Measurements from ENCODE around the gene LRCOL1. TPM values are rescaled to one million over a fixed set of nuclear protein-coding genes. Genes with fewer than 3 reads are reported as not detected.
A peak's percentile ranks its signal among the peaks of the same experiment; 100 is the strongest.

The LRCOL1 gene
- total and polyA plus RNA-seq, 2 of the 8 experiments (the other 6 are each of a cell fraction or from before 2014, with no cell fraction given), result not detected

DNA sequence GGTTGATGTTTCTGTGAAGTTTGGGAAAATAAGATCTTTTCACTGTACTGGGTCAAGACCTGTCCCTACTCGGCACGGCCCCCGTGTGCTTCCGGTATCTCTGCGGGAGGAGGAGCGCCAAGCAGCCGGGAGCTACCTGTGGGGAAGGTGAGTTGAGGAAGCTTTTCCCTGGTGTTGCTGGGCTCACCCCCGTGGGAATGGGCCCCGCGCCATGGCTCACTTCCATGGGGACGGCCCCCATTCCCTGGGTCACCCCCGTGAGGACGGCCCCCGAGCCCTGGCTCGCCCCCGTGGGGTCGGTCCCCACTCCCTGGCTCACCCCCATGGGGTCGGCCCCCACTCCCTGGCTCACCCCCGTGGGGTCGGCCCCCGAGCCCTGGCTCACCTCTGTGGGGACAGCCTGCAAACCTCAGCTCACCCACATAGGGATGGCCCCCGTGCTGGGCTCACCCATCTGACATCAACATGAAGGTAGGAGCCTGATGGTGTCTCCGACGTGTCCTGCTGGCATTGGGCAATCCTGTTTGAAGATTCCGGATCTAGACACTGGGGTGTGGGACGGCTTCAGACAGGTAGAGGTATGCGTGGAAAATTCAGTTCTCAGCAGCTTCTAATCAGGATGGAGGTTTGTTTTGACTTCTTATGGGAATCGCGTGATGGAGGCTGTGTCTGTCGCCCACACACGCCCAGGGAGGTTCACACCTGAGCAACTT, 9.1 kb downstream of the LRCOL1 start:
- H2AK5ac ChIP-seq (ENCODE audit: low read depth, low read length), result no peak overlapping the region
- H2BK12ac ChIP-seq (ENCODE audit: low read depth, low read length), result 0 out of 2 replicates have a peak overlapping the region, but pooled peaks have one; percentile 27
- peak overlapping the region; percentile 25; the same call in 1 of the 2 replicates for H4K8ac ChIP-seq (ENCODE audit: extremely low read depth, insufficient read depth, low read length)
- no peak overlapping the region for H2BK5ac ChIP-seq (ENCODE audit: low read depth, low read length)
- H4K5ac ChIP-seq (ENCODE audit: insufficient read length, low read depth, low read length), result no peak overlapping the region
- ChIA-PET POLR2A (ENCODE audit: partially characterized antibody) (interaction anchor here (0.9 to 2.9 kb wide), 4 partner anchors 8 to 39 kb away, joined by 3 to 15 read pairs (median 4); partner anchors contain the start of genes LRCOL1 and P2RX2), CTCF (ENCODE audit: partially characterized antibody) (interaction anchor here (0.6 to 6.1 kb wide), 9 partner anchors 9 to 186 kb away, joined by 3 to 43 read pairs (median 5); partner anchors contain the start of genes LRCOL1 and P2RX2)
- H3K4me1 ChIP-seq (replicated peaks in 1 of 4; ENCODE audit: control insufficient read depth in 3 of 4, insufficient read depth in 4 of 4, low read length in 3 of 4), result peaks cover 0 to 6% (median 2%) of the 10 kb centered on the region in 4 experiments; a peak in 4 of 7 replicates
- FAIRE-seq (no peak), DNase-seq (ENCODE audit: low read depth in 1 of 2, low spot score in 2 of 2) (no peak)
- H4K20me1 ChIP-seq (replicated peaks in 1 of 2; ENCODE audit: control insufficient read depth in 1 of 2, insufficient read depth in 2 of 2, low read length in 2 of 2), result peaks cover 0 to 7% of the 10 kb centered on the region in 2 experiments
- H3K4me3 ChIP-seq (ENCODE audit: extremely low read depth in 1 of 4, insufficient read depth in 2 of 4, low read depth in 3 of 4, low read length in 4 of 4), result no peak overlapping the region
- H3K4me2 ChIP-seq (ENCODE audit: insufficient read depth in 1 of 2, low read depth in 2 of 2, low read length in 2 of 2), result 0 out of 4 replicates have a peak overlapping the region, but pooled peaks of 1 of the 2 experiments have one; percentile 51
- no peak overlapping the region for H3K18ac ChIP-seq (ENCODE audit: extremely low read depth, low read length)
- 85% methylated on average over 16 of the region's 31 CpGs; no CpG with 5 or more reads in 1 of the 2 experiments for WGBS, 2 experiments (ENCODE audit: extremely low coverage in 1 of 2, insufficient coverage in 1 of 2, insufficient read length in 1 of 2, insufficient replicate concordance in 2 of 2, low coverage in 1 of 2, low lambda C conversion rate in 2 of 2, missing lambda C conversion rate in 1 of 2)
- no peak overlapping the region for H3K9ac ChIP-seq (replicated peaks in 1 of 4; ENCODE audit: extremely low read depth in 1 of 4, low read depth in 3 of 4, low read length in 3 of 4)
- H3K79me1 ChIP-seq (ENCODE audit: low read depth, low read length), result no peaks in the 10 kb centered on the region
- H3K23ac ChIP-seq (ENCODE audit: insufficient read length), result no peak overlapping the region
- peaks cover 4% of the 10 kb centered on the region; the same call in 1 of the 2 replicates for H3K23me2 ChIP-seq (ENCODE audit: low read depth, low read length)
- H3K14ac ChIP-seq (ENCODE audit: insufficient read length), result no peak overlapping the region
- H3K56ac ChIP-seq (replicated peaks; ENCODE audit: insufficient read length, low read depth, low read length), result no peak overlapping the region
- no peak overlapping the region for H2BK15ac ChIP-seq (ENCODE audit: low read length)
- no peak for TF ChIP-seq TAF7 (optimal IDR thresholded peaks at IDR 0.05; ENCODE audit: borderline replicate concordance, low read depth, low read length)
- no peak for TF ChIP-seq EP300 (IDR thresholded peaks at IDR 0.05; ENCODE audit: borderline replicate concordance in 1 of 2, low read depth in 2 of 2, low read length in 2 of 2)
- TF ChIP-seq SIRT6 (IDR thresholded peaks at IDR 0.05; ENCODE audit: low read length), result no peak
- TF ChIP-seq RFX5 (IDR thresholded peaks at IDR 0.05; ENCODE audit: borderline replicate concordance, low read depth, low read length), result no peak
- no peak for TF ChIP-seq MAFK (IDR thresholded peaks at IDR 0.05; ENCODE audit: low read depth, low read length)
- TF ChIP-seq SAP30 (IDR thresholded peaks at IDR 0.05; ENCODE audit: insufficient read depth, insufficient replicate concordance, low read length), result no peak
- TF ChIP-seq POLR2A (IDR thresholded peaks at IDR 0.05; ENCODE audit: control extremely low read depth in 1 of 2, low read depth in 2 of 2, low read length in 2 of 2), result no peak
- no peak for TF ChIP-seq TCF12 (IDR thresholded peaks at IDR 0.05; ENCODE audit: low read depth, low read length)
- no peak for TF ChIP-seq HDAC6 (IDR thresholded peaks at IDR 0.05; ENCODE audit: low read depth, low read length)
- no peaks in the 10 kb centered on the region for H3K36me3 ChIP-seq (ENCODE audit: control insufficient read depth in 2 of 4, insufficient read depth in 4 of 4, low read length in 3 of 4)
- no peaks in the 10 kb centered on the region for H3K79me2 ChIP-seq (ENCODE audit: control insufficient read depth in 1 of 2, insufficient read depth in 2 of 2, low read length in 2 of 2)
- no peak overlapping the region for H3K27ac ChIP-seq (ENCODE audit: low read depth, low read length)
- H2BK20ac ChIP-seq (ENCODE audit: low read length), result no peak overlapping the region
- H2AFZ ChIP-seq (ENCODE audit: low read length), result no peak overlapping the region
- H4K91ac ChIP-seq (replicated peaks; ENCODE audit: insufficient read length, low read length), result no peak overlapping the region
- peaks cover 7 to 65% (median 48%) of the 10 kb centered on the region in 4 experiments for H3K27me3 ChIP-seq (replicated peaks in 1 of 4; ENCODE audit: control insufficient read depth in 3 of 4, extremely low read depth in 1 of 4, insufficient read depth in 3 of 4, low read length in 3 of 4)
- no peak overlapping the region for H3K4ac ChIP-seq (replicated peaks; ENCODE audit: insufficient read length, low read depth, low read length)
- no peaks in the 10 kb centered on the region for H3K9me3 ChIP-seq (ENCODE audit: insufficient read depth in 2 of 2, low read depth in 1 of 2, low read length in 1 of 2)
- H2BK120ac ChIP-seq (replicated peaks; ENCODE audit: low read depth, low read length), result no peak overlapping the region

All from H1 (cell line).